Endothelial cell (in vitro differentiated cells): ENCODE measurements around the gene STAM. TPM values are rescaled to one million over a fixed set of nuclear protein-coding genes. Genes with fewer than 3 reads are reported as not detected.

Experiments
- DNase-seq: peaks from one replicate; pipeline ENCODE4 v3.0.0; 2021; ENCODE audit warnings: low spot score
- H3K27ac Mint-ChIP-seq: one replicate; pipeline ENCODE4 v1.8.0; 2021; ENCODE audit warnings: mixed read lengths, inconsistent platforms; ENCODE audit not compliant: unreplicated experiment
- H3K27me3 Mint-ChIP-seq: one replicate; pipeline ENCODE4 v1.8.0; 2021; ENCODE audit warnings: mild to moderate bottlenecking, moderate library complexity, mixed read lengths, inconsistent platforms; ENCODE audit not compliant: unreplicated experiment
- H3K36me3 Mint-ChIP-seq: one replicate; pipeline ENCODE4 v1.8.0; 2021; ENCODE audit warnings: mild to moderate bottlenecking, low read depth, mixed read lengths, inconsistent platforms; ENCODE audit not compliant: unreplicated experiment
- H3K4me1 Mint-ChIP-seq: one replicate; pipeline ENCODE4 v1.8.0; 2021; ENCODE audit warnings: mild to moderate bottlenecking, mixed read lengths, inconsistent platforms; ENCODE audit not compliant: unreplicated experiment
- H3K4me3 Mint-ChIP-seq: one replicate; pipeline ENCODE4 v1.8.0; 2021; ENCODE audit warnings: mild to moderate bottlenecking, mixed read lengths, inconsistent platforms; ENCODE audit not compliant: unreplicated experiment
- H3K9me3 Mint-ChIP-seq: one replicate; pipeline ENCODE4 v1.8.0; 2021; ENCODE audit warnings: mixed read lengths, inconsistent platforms; ENCODE audit not compliant: unreplicated experiment
- CTCF ChIP-seq: fragments of 200-600 bp; sonication (generic); IDR thresholded peaks from one replicate; pipeline ENCODE4 v1.5.0; 2021; ENCODE audit warnings: antibody characterized with exemption; ENCODE audit not compliant: unreplicated experiment
- total RNA-seq: library from RNA; stranded (reverse); fragmentation: NEBNext Ultra II Directional; extraction: Animal tissue kit (Norgen Biotek cat#: 25700); gene quantifications from one replicate; pipeline ENCODE4 v1.2.1, GENCODE V29; 2021; ENCODE audit not compliant: unreplicated experiment

STAM gene
- total RNA-seq, 1 donor from 2014 or later, result 22.0 TPM

- H3K27ac Mint-ChIP-seq, result no peak overlapping the region
- no peak for TF ChIP-seq CTCF
- no peak for DNase-seq
- H3K4me3 Mint-ChIP-seq, result no peak overlapping the region
- H3K9me3 Mint-ChIP-seq, result no peaks in the 10 kb centered on the region
- peaks cover 1% of the 10 kb centered on the region for H3K27me3 Mint-ChIP-seq
- peaks cover 12% of the 10 kb centered on the region for H3K4me1 Mint-ChIP-seq
- peaks cover 17% of the 10 kb centered on the region for H3K36me3 Mint-ChIP-seq
These were observed 19.5 kb downstream of the STAM start for GRCh38 chr10:17663450-17663849.

- H3K27me3 Mint-ChIP-seq, result no peaks in the 10 kb centered on the region
- no peaks in the 10 kb centered on the region for H3K9me3 Mint-ChIP-seq
- H3K27ac Mint-ChIP-seq, result no peak overlapping the region
- no peak overlapping the region for H3K4me3 Mint-ChIP-seq
- no peak for TF ChIP-seq CTCF
- peaks cover 12% of the 10 kb centered on the region for H3K4me1 Mint-ChIP-seq
- peaks cover 17% of the 10 kb centered on the region for H3K36me3 Mint-ChIP-seq
- no peak for DNase-seq
These were observed 21.8 kb downstream of the STAM start for GRCh38 chr10:17665747-17666146.

GRCh38 chr10:17668435-17669184 lies 24.7 kb downstream of the STAM start:
- H3K9me3 Mint-ChIP-seq, result no peaks in the 10 kb centered on the region
- H3K4me1 Mint-ChIP-seq, result no peaks in the 10 kb centered on the region
- no peak overlapping the region for H3K4me3 Mint-ChIP-seq
- no peak for TF ChIP-seq CTCF
- no peak overlapping the region for H3K27ac Mint-ChIP-seq
- H3K27me3 Mint-ChIP-seq, result no peaks in the 10 kb centered on the region
- H3K36me3 Mint-ChIP-seq, result no peaks in the 10 kb centered on the region
- no peak for DNase-seq

- DNase-seq, result no peak
- Mint-ChIP-seq H3K4me1 (no peaks in the 10 kb centered on the region), H3K27me3 (no peaks in the 10 kb centered on the region), H3K4me3 (no peak overlapping the region), H3K36me3 (no peaks in the 10 kb centered on the region), H3K27ac (no peak overlapping the region), H3K9me3 (no peaks in the 10 kb centered on the region)
- TF ChIP-seq CTCF, result no peak
These were observed 25.4 kb downstream of the STAM start for GRCh38 chr10:17669185-17669872.

- TF ChIP-seq CTCF, result no peak
- Mint-ChIP-seq H3K36me3 (no peaks in the 10 kb centered on the region), H3K27ac (no peak overlapping the region), H3K4me1 (no peaks in the 10 kb centered on the region), H3K27me3 (no peaks in the 10 kb centered on the region), H3K4me3 (no peak overlapping the region), H3K9me3 (no peaks in the 10 kb centered on the region)
- no peak for DNase-seq
These were observed 27.4 kb downstream of the STAM start for GRCh38 chr10:17671307-17671706.
